Chondrocyte (in vitro differentiated cells): ENCODE measurements around the gene BPNT1. TPM values are rescaled to one million over a fixed set of nuclear protein-coding genes. Genes with fewer than 3 reads are reported as not detected.

ENCODE experiments used
- DNase-seq: peaks from one replicate; pipeline ENCODE4 v3.0.0; 2021; ENCODE audit warnings: mixed read lengths, low spot score
- H3K27ac Mint-ChIP-seq: one replicate; pipeline ENCODE4 v1.8.0; 2021; ENCODE audit warnings: mild to moderate bottlenecking, moderate library complexity, mixed read lengths; ENCODE audit not compliant: unreplicated experiment
- H3K27me3 Mint-ChIP-seq: 2 replicates; pipeline ENCODE4 v1.8.0; 2021; ENCODE audit warnings: low read depth, mixed read lengths
- H3K36me3 Mint-ChIP-seq: 2 replicates; pipeline ENCODE4 v1.8.0; 2021; ENCODE audit warnings: low read depth, mixed read lengths
- H3K4me1 Mint-ChIP-seq: 2 replicates; pipeline ENCODE4 v1.8.0; 2021; ENCODE audit warnings: low read depth, mild to moderate bottlenecking, mixed read lengths
- H3K4me3 Mint-ChIP-seq: one replicate; pipeline ENCODE4 v1.8.0; 2021; ENCODE audit warnings: mild to moderate bottlenecking, moderate library complexity, mixed read lengths; ENCODE audit not compliant: unreplicated experiment
- H3K9me3 Mint-ChIP-seq: 2 replicates; pipeline ENCODE4 v1.8.0; 2021; ENCODE audit warnings: low read depth, mixed read lengths
- total RNA-seq: library from RNA; stranded (reverse); gene quantifications from 3 replicates; pipeline ENCODE4 v1.2.1, GENCODE V29; 2021
- TF ChIP-seq, protein P1 (sequence below): fragments of 200-600 bp; sonication (generic); IDR thresholded peaks from 2 replicates; pipeline ENCODE4 v1.5.0; 2021; ENCODE audit warnings: antibody characterized with exemption, mild to moderate bottlenecking, moderate library complexity

Gene BPNT1
- total RNA-seq, 1 donor from 2014 or later = 16.3 TPM

DNA sequence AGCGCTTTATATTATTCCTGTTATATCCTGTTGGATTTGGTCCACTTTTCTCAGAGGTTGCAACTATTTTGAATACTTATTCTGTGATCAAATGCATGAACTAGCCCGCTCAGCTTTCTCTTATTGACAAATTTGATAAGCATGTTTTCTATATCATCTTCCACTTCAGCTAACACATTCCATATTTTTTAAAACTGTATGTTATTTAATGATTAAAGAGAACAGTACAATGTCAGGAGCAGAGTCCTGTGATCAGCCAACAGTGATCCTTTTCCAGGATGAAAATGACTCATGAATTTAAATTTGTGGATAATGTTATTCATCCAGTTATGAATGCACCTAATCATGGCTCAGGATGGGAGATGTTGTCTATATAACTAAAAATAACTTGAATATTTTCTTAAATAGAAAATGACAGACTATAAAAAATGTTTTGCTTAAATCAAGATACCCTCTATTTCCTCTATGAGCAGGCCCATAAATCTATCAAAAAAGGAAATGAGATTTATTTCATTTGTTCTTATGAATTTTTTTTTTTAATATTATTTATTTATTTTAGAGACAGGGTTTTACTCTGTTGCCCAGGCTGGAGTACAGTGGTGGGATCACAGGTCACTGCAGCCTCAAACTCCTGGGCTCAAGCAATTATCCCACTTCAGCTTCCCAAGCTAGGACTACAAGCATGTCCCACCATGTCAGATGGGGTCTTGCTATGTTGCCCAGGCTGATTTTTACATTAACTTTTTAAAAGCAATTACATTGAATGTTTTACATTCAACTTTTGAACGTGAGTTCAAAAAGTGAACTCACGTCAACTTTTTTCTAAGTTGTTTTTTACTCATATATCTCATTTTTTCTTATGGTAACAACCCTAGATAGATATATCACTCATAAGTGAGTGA lies 12.5 kb downstream of the BPNT1 start:
- no peaks in the 10 kb centered on the region for H3K9me3 Mint-ChIP-seq
- DNase-seq = no peak
- no peaks in the 10 kb centered on the region for H3K27me3 Mint-ChIP-seq
- H3K4me3 Mint-ChIP-seq = no peak overlapping the region
- H3K27ac Mint-ChIP-seq = peak overlapping the region; percentile 54
- H3K4me1 Mint-ChIP-seq = peaks cover 5% of the 10 kb centered on the region
- TF ChIP-seq, protein P1, sequence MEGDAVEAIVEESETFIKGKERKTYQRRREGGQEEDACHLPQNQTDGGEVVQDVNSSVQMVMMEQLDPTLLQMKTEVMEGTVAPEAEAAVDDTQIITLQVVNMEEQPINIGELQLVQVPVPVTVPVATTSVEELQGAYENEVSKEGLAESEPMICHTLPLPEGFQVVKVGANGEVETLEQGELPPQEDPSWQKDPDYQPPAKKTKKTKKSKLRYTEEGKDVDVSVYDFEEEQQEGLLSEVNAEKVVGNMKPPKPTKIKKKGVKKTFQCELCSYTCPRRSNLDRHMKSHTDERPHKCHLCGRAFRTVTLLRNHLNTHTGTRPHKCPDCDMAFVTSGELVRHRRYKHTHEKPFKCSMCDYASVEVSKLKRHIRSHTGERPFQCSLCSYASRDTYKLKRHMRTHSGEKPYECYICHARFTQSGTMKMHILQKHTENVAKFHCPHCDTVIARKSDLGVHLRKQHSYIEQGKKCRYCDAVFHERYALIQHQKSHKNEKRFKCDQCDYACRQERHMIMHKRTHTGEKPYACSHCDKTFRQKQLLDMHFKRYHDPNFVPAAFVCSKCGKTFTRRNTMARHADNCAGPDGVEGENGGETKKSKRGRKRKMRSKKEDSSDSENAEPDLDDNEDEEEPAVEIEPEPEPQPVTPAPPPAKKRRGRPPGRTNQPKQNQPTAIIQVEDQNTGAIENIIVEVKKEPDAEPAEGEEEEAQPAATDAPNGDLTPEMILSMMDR = no peak
- H3K36me3 Mint-ChIP-seq = peaks cover 5% of the 10 kb centered on the region

DNA sequence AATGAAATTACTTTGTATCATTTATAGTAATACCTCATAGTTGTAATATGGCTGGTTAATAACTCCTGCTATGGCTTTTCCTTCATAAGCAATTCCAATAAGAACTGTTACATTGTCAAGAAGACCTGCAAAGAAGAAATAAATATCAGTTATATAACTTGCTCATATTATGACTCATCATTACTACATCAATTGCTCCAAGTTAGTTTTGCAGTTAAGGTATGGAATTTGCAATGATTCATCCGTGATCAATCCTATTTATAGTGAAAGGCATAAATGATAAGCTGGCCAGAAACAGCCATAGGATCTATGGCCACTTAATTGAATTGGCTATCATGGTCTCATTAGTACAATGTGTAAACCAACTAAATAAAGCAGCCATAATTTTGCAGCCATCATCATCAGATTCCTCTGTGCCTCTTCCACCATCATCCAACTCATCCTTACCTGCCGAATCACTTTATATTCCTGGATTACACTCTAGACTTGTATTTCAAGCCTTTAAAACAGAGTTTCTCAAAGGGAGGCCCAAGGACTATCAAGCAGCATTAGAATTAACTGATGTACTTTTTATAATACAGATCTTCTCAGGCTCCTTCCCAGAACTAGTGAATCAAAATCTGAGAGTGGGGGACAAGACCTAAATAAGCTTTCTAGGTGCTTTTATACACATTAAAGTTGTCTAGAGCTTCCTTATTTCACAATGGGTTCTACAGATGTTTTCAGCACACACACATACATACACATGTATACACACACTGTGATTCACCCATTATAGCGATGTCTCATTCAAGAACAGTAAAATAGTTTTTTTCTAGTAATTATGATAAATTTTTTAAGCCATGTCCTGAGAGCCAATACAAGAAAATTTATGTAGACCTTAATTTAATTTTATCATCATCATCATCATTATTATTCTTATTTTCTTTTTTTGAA lies 22.1 kb downstream of the BPNT1 start:
- Mint-ChIP-seq H3K27ac (no peak overlapping the region), H3K27me3 (no peaks in the 10 kb centered on the region)
- no peak for DNase-seq

DNA sequence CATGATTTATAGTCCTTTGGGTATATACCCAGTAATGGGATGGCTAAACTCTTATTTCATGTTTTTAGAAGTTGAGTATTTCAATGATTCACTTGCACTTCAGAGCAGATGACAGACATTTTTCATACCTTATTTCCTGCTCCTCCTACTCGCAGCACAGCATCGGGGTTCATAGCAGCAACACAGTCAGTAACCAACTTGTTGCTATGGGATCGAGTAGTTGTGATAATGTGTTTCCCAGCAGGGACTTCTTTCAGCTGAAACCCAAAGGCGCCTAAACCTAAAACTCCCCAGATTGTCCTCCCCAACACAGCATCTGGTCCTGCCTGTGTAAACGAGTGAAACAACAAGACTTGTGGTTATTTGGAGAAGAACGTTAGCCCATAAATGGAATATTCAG lies 27.0 kb downstream of the BPNT1 start:
- no peak overlapping the region for H3K4me3 Mint-ChIP-seq
- no peaks in the 10 kb centered on the region for H3K27me3 Mint-ChIP-seq

More for the DNA sequence above, 22.1 kb downstream of the BPNT1 start:
- Mint-ChIP-seq H3K4me1 (no peaks in the 10 kb centered on the region), H3K4me3 (no peak overlapping the region), H3K36me3 (peaks cover 18% of the 10 kb centered on the region), H3K9me3 (no peaks in the 10 kb centered on the region)
- TF ChIP-seq, protein P1 = no peak

DNA sequence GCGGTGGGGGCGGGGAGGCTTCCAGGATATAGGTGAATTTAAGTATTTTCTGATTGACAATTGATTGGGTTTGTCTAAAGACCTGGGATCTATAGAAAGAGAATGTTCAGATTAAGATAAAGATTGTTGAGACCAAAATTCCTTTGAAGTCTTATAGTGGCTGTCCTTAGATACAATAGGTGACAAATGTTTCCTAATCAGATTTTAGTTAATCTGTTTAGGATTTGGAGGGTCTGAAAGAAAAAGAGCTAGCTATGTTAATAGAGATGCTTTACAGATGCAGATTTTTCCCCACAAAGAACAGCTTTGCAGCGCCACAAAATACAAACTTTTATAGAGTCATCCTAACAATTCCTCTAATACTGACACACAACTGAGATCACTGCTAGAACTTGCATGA lies 28.7 kb downstream of the BPNT1 start:
- Mint-ChIP-seq H3K4me1 (no peaks in the 10 kb centered on the region), H3K9me3 (no peaks in the 10 kb centered on the region), H3K27ac (no peak overlapping the region), H3K4me3 (no peak overlapping the region), H3K27me3 (no peaks in the 10 kb centered on the region), H3K36me3 (peaks cover 23% of the 10 kb centered on the region)
- TF ChIP-seq, protein P1 = no peak
- no peak for DNase-seq

More for the DNA sequence above, 27.0 kb downstream of the BPNT1 start:
- TF ChIP-seq, protein P1 = no peak
- Mint-ChIP-seq H3K36me3 (peaks cover 18% of the 10 kb centered on the region), H3K4me1 (no peaks in the 10 kb centered on the region), H3K9me3 (no peaks in the 10 kb centered on the region), H3K27ac (no peak overlapping the region)
- no peak for DNase-seq

DNA sequence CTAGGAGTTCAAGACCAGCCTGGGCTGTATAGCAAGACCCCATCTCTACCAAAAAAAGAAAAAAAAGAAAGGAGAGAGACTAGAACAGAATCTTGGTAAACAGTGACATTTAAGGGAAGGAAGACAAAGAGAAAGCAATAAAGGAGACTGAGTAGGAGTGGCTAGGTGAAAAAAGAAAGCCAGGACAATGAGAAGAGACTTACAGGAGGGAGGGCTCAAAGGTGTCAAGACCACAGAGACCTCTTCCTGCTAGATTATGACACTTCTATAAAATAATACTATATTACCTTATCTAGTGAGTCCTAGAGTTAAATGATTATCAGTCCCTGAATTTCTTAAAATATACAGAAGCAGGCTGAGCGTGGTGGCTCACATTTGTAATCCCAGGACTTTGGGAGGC lies 33.2 kb downstream of the BPNT1 start:
- Mint-ChIP-seq H3K9me3 (no peaks in the 10 kb centered on the region), H3K27ac (no peak overlapping the region), H3K4me3 (no peak overlapping the region), H3K4me1 (no peaks in the 10 kb centered on the region), H3K27me3 (no peaks in the 10 kb centered on the region), H3K36me3 (peaks cover 14% of the 10 kb centered on the region)
- no peak for DNase-seq
- TF ChIP-seq, protein P1 = no peak
